ENCODE data around the gene UBAC2.
A peak's percentile ranks its signal among the peaks of the same experiment; 100 is the strongest.

UBAC2 gene

GRCh38 chr13:99331881-99332293 is 131.2 kb downstream of the UBAC2 start:
- no peak for DNase-seq

- DNase-seq, result no peak
Measured at GRCh38 chr13:99332456-99332855, 131.8 kb downstream of the UBAC2 start.

GRCh38 chr13:99334221-99334620 is 133.6 kb downstream of the UBAC2 start:
- DNase-seq, result no peak

- DNase-seq, result no peak
Measured at GRCh38 chr13:99335087-99335486, 134.4 kb downstream of the UBAC2 start.

- no peak for DNase-seq
Measured at GRCh38 chr13:99335603-99336002, 134.9 kb downstream of the UBAC2 start.

GRCh38 chr13:99339230-99339721 is 138.6 kb downstream of the UBAC2 start:
- DNase-seq, result no peak

- DNase-seq, result no peak
Measured at GRCh38 chr13:99339736-99340397, 139.2 kb downstream of the UBAC2 start.

- no peak for DNase-seq
Measured at GRCh38 chr13:99340638-99341037, 140.0 kb downstream of the UBAC2 start.

- DNase-seq, result no peak
Measured at GRCh38 chr13:99341969-99342722, 141.5 kb downstream of the UBAC2 start.

GRCh38 chr13:99342723-99343315 is 142.2 kb downstream of the UBAC2 start:
- DNase-seq, result no peak

- no peak for DNase-seq
Measured at GRCh38 chr13:99344610-99345208, 144.1 kb downstream of the UBAC2 start.

GRCh38 chr13:99345345-99345744 is 144.7 kb downstream of the UBAC2 start:
- no peak for DNase-seq

- no peak for DNase-seq
Measured at GRCh38 chr13:99346335-99347042, 145.8 kb downstream of the UBAC2 start.

- no peak for DNase-seq
Measured at GRCh38 chr13:99347335-99347878, 146.8 kb downstream of the UBAC2 start.

GRCh38 chr13:99347911-99348451 is 147.3 kb downstream of the UBAC2 start:
- DNase-seq, result peak in 13 of 58 donors; percentile 16 to 66 (median 41)

GRCh38 chr13:99350191-99350590 is 149.5 kb downstream of the UBAC2 start:
- DNase-seq, result no peak

- DNase-seq, result no peak
Measured at GRCh38 chr13:99351772-99352171, 151.1 kb downstream of the UBAC2 start.

GRCh38 chr13:99352351-99353245 is 151.9 kb downstream of the UBAC2 start:
- no peak for DNase-seq

GRCh38 chr13:99353246-99353600 is 152.6 kb downstream of the UBAC2 start:
- DNase-seq, result no peak

- DNase-seq, result no peak
Measured at GRCh38 chr13:99353836-99354235, 153.2 kb downstream of the UBAC2 start.
